Ishikawa (cell line): Measurements from ENCODE around the gene ACVR2A.

Source experiments
- EP300 ChIP-seq: IDR thresholded peaks from 2 replicates; pipeline ENCODE4 v1.6.1; 2012; ENCODE audit warnings: borderline replicate concordance
- TF ChIP-seq, protein P1 (sequence below): IDR thresholded peaks from 2 replicates; pipeline ENCODE4 v1.6.1; 2012; ENCODE audit warnings: low read depth, mild to moderate bottlenecking

DNA sequence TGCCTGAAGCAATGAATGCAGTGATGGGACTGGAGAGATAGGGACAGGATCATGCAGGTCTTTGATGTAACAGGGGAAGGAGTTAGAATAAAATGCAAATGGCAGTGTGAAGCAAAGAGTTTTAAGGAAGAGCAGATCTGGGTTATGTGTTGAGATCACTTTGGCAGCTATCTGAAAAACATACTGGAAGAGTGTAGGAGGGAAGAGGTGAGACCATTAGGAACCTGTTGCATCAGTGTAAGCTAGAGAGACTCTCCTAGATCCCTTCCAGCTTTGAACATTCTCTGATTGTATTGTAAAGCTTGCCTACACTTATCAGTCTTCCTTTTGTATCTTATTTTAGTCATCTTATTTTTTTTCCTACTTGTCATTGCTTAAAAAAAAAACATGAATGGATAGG lies 10.5 kb downstream of the ACVR2A start:
- TF ChIP-seq, protein P1, sequence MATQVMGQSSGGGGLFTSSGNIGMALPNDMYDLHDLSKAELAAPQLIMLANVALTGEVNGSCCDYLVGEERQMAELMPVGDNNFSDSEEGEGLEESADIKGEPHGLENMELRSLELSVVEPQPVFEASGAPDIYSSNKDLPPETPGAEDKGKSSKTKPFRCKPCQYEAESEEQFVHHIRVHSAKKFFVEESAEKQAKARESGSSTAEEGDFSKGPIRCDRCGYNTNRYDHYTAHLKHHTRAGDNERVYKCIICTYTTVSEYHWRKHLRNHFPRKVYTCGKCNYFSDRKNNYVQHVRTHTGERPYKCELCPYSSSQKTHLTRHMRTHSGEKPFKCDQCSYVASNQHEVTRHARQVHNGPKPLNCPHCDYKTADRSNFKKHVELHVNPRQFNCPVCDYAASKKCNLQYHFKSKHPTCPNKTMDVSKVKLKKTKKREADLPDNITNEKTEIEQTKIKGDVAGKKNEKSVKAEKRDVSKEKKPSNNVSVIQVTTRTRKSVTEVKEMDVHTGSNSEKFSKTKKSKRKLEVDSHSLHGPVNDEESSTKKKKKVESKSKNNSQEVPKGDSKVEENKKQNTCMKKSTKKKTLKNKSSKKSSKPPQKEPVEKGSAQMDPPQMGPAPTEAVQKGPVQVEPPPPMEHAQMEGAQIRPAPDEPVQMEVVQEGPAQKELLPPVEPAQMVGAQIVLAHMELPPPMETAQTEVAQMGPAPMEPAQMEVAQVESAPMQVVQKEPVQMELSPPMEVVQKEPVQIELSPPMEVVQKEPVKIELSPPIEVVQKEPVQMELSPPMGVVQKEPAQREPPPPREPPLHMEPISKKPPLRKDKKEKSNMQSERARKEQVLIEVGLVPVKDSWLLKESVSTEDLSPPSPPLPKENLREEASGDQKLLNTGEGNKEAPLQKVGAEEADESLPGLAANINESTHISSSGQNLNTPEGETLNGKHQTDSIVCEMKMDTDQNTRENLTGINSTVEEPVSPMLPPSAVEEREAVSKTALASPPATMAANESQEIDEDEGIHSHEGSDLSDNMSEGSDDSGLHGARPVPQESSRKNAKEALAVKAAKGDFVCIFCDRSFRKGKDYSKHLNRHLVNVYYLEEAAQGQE, result no peak
- TF ChIP-seq EP300, result no peak
